ENCODE data around the gene CEP76.
"Not testable (repeated sequence)": the region's sequence is repeated elsewhere in the genome, so short reads cannot be mapped to it uniquely, and the experiment has no call there.

CEP76 gene

GRCh38 chr18:12659904-12660605 is 42.5 kb downstream of the CEP76 start:
- peak overlapping the region; percentile 36 for H3K4me3 Mint-ChIP-seq
- no peaks in the 10 kb centered on the region for H3K36me3 Mint-ChIP-seq (ENCODE audit: low read depth)
- H3K27me3 Mint-ChIP-seq: peaks cover 23% of the 10 kb centered on the region
- H3K9me3 Mint-ChIP-seq: no peaks in the 10 kb centered on the region
- no peak overlapping the region for H3K27ac Mint-ChIP-seq
- H3K4me1 Mint-ChIP-seq (ENCODE audit: low read depth): peaks cover 17% of the 10 kb centered on the region

- Mint-ChIP-seq H3K4me3 (peak overlapping the region; percentile 83), H3K27ac (no peak overlapping the region), H3K9me3 (no peaks in the 10 kb centered on the region), H3K4me1 (ENCODE audit: low read depth) (peaks cover 18% of the 10 kb centered on the region), H3K36me3 (ENCODE audit: low read depth) (no peaks in the 10 kb centered on the region), H3K27me3 (peaks cover 29% of the 10 kb centered on the region)
These were observed 43.9 kb downstream of the CEP76 start for GRCh38 chr18:12658426-12659138.

- Mint-ChIP-seq H3K36me3 (ENCODE audit: low read depth) (no peaks in the 10 kb centered on the region), H3K9me3 (no peaks in the 10 kb centered on the region), H3K4me3 (peak within 1 kb of the TSS; percentile 83), H3K4me1 (ENCODE audit: low read depth) (peaks cover 20% of the 10 kb centered on the region), H3K27ac (no peak within 1 kb of the TSS), H3K27me3 (peaks cover 33% of the 10 kb centered on the region)
These were observed 44.7 kb downstream of the CEP76 start, which contains the start of gene SPIRE1 for GRCh38 chr18:12657684-12658425. Gene SPIRE1 (minus strand): TSS chr18:12658107. CDS start chr18:12657866, 241 bp downstream.

- Mint-ChIP-seq H3K9me3 (no peaks in the 10 kb centered on the region), H3K4me3 (peak overlapping the region; percentile 74), H3K36me3 (ENCODE audit: low read depth) (no peaks in the 10 kb centered on the region), H3K4me1 (ENCODE audit: low read depth) (peaks cover 21% of the 10 kb centered on the region), H3K27ac (no peak overlapping the region), H3K27me3 (peaks cover 33% of the 10 kb centered on the region)
These were observed 45.4 kb downstream of the CEP76 start for GRCh38 chr18:12656938-12657683.

- Mint-ChIP-seq H3K4me3 (peak overlapping the region; percentile 74), H3K36me3 (ENCODE audit: low read depth) (no peaks in the 10 kb centered on the region), H3K9me3 (no peaks in the 10 kb centered on the region), H3K27me3 (peaks cover 35% of the 10 kb centered on the region), H3K27ac (no peak overlapping the region), H3K4me1 (ENCODE audit: low read depth) (peaks cover 21% of the 10 kb centered on the region)
These were observed 46.0 kb downstream of the CEP76 start for GRCh38 chr18:12656605-12656937.

GRCh38 chr18:12654971-12655370 is 47.6 kb downstream of the CEP76 start:
- H3K27ac Mint-ChIP-seq: no peak overlapping the region
- H3K4me1 Mint-ChIP-seq (ENCODE audit: low read depth): peaks cover 21% of the 10 kb centered on the region
- peaks cover 40% of the 10 kb centered on the region for H3K27me3 Mint-ChIP-seq
- H3K4me3 Mint-ChIP-seq: no peak overlapping the region
- no peaks in the 10 kb centered on the region for H3K9me3 Mint-ChIP-seq
- no peaks in the 10 kb centered on the region for H3K36me3 Mint-ChIP-seq (ENCODE audit: low read depth)

GRCh38 chr18:12652861-12653401 is 49.6 kb downstream of the CEP76 start:
- H3K27me3 Mint-ChIP-seq: peaks cover 37% of the 10 kb centered on the region
- H3K4me1 Mint-ChIP-seq (ENCODE audit: low read depth): peaks cover 15% of the 10 kb centered on the region
- no peaks in the 10 kb centered on the region for H3K36me3 Mint-ChIP-seq (ENCODE audit: low read depth)
- no peaks in the 10 kb centered on the region for H3K9me3 Mint-ChIP-seq
- no peak overlapping the region for H3K4me3 Mint-ChIP-seq
- H3K27ac Mint-ChIP-seq: peak overlapping the region; percentile 5

GRCh38 chr18:12651651-12652050 is 50.9 kb downstream of the CEP76 start:
- Mint-ChIP-seq H3K27ac (no peak overlapping the region), H3K9me3 (no peaks in the 10 kb centered on the region), H3K4me1 (ENCODE audit: low read depth) (peaks cover 13% of the 10 kb centered on the region), H3K27me3 (peaks cover 35% of the 10 kb centered on the region), H3K4me3 (no peak overlapping the region), H3K36me3 (ENCODE audit: low read depth) (no peaks in the 10 kb centered on the region)

- Mint-ChIP-seq H3K27me3 (peaks cover 23% of the 10 kb centered on the region), H3K27ac (no peak overlapping the region), H3K4me1 (ENCODE audit: low read depth) (peaks cover under 1% of the 10 kb centered on the region), H3K4me3 (no peak overlapping the region), H3K9me3 (no peaks in the 10 kb centered on the region), H3K36me3 (ENCODE audit: low read depth) (no peaks in the 10 kb centered on the region)
These were observed 54.8 kb downstream of the CEP76 start for GRCh38 chr18:12647773-12648172.

GRCh38 chr18:12645751-12646203 is 56.7 kb downstream of the CEP76 start:
- no peak overlapping the region for H3K27ac Mint-ChIP-seq
- peaks cover 25% of the 10 kb centered on the region for H3K27me3 Mint-ChIP-seq
- no peaks in the 10 kb centered on the region for H3K9me3 Mint-ChIP-seq
- no peak overlapping the region for H3K4me3 Mint-ChIP-seq
- H3K36me3 Mint-ChIP-seq (ENCODE audit: low read depth): no peaks in the 10 kb centered on the region
- H3K4me1 Mint-ChIP-seq (ENCODE audit: low read depth): no peaks in the 10 kb centered on the region

- Mint-ChIP-seq H3K36me3 (ENCODE audit: low read depth) (no peaks in the 10 kb centered on the region), H3K27me3 (peaks cover 25% of the 10 kb centered on the region), H3K4me1 (ENCODE audit: low read depth) (no peaks in the 10 kb centered on the region), H3K27ac (no peak overlapping the region), H3K4me3 (no peak overlapping the region), H3K9me3 (no peaks in the 10 kb centered on the region)
These were observed 57.3 kb downstream of the CEP76 start for GRCh38 chr18:12645254-12645653.

GRCh38 chr18:12643756-12644155 is 58.8 kb downstream of the CEP76 start:
- H3K4me1 Mint-ChIP-seq (ENCODE audit: low read depth); H3K9me3 Mint-ChIP-seq; H3K27ac Mint-ChIP-seq; H3K36me3 Mint-ChIP-seq (ENCODE audit: low read depth); H3K4me3 Mint-ChIP-seq: not testable (repeated sequence)
- peaks cover 20% of the 10 kb centered on the region for H3K27me3 Mint-ChIP-seq

- no peaks in the 10 kb centered on the region for H3K4me1 Mint-ChIP-seq (ENCODE audit: low read depth)
- no peak overlapping the region for H3K4me3 Mint-ChIP-seq
- peaks cover 20% of the 10 kb centered on the region for H3K27me3 Mint-ChIP-seq
- no peaks in the 10 kb centered on the region for H3K36me3 Mint-ChIP-seq (ENCODE audit: low read depth)
- H3K27ac Mint-ChIP-seq: no peak overlapping the region
- no peaks in the 10 kb centered on the region for H3K9me3 Mint-ChIP-seq
These were observed 61.7 kb downstream of the CEP76 start for GRCh38 chr18:12640881-12641200.

- Mint-ChIP-seq H3K9me3 (no peaks in the 10 kb centered on the region), H3K27me3 (peaks cover 14% of the 10 kb centered on the region), H3K4me1 (ENCODE audit: low read depth) (no peaks in the 10 kb centered on the region), H3K27ac (no peak overlapping the region), H3K36me3 (ENCODE audit: low read depth) (no peaks in the 10 kb centered on the region), H3K4me3 (no peak overlapping the region)
These were observed 62.3 kb downstream of the CEP76 start for GRCh38 chr18:12639990-12640880.

All from stimulated activated naive CD8-positive, alpha-beta T cell treated with anti-CD3 and anti-CD28 coated beads, Interleukin-15, Interleukin-2, amounts not matched to agents 100 ng/mL and 50 ng/mL, for 24 hours (primary cell).